ENCODE results near the gene RASGRF2.

Gene RASGRF2

DNA sequence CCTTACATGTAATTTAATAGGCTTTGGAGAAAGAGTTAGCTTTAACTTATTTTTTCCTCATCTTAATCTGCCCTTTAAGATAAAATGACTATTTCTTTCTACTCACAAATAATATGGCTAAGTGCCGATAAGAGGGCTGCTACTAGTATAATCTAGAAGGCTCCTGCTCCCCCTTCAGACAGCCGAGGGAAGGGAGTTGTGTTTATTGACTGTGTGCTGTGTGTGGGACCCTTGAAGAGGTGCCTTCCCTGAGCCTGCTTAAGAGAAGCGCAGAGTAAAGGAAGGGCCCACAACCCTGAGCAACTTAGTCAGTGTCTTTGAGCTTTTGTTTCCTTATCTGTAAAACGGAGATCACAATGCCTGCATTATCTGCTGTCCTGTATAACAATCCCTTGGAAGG, 244.9 kb downstream of the RASGRF2 start:
- no peak for DNase-seq (ENCODE audit: low read depth)

DNA sequence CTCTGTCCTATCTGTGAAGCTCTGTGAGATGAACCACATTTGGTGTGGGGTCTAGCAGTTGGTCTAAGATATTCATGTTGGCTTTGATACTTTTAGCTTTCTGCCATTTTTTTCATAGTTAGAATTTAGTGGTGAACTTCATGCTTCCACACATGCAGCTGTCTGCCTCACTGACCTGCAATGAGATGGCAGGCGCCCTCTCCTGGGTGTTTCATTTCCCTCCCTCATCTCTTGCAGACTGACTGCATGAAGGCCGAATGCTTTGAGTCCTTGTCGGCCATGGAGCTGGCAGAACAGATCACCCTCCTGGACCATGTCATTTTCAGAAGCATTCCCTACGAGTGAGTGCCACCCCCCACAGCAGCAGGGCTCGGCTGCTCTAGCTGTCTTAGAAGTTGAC, 246.8 kb downstream of the RASGRF2 start:
- peak; percentile 2 for DNase-seq (ENCODE audit: low read depth)

GRCh38 chr5:81208904-81209303, 248.7 kb downstream of the RASGRF2 start:
- DNase-seq (ENCODE audit: low read depth) = no peak

DNA sequence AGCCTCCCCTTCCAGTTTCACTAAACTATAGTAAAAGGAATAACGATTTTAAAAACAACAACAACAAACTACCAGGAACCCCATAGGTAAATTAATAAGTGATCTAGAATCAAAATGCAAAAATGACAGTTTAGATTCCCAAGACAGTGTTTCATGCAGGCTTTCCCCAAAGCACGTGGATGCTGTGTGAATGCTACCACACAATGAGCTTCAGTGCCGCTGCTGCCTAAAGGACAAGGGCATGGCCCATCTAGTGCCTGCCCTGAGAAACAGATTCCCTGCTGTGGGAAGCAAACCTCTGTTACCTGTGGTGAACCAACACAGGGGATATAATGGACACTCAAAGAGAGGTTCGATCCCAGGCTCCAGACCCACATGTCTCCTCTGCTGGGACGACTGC, 249.2 kb downstream of the RASGRF2 start:
- no peak for DNase-seq (ENCODE audit: low read depth)

DNA sequence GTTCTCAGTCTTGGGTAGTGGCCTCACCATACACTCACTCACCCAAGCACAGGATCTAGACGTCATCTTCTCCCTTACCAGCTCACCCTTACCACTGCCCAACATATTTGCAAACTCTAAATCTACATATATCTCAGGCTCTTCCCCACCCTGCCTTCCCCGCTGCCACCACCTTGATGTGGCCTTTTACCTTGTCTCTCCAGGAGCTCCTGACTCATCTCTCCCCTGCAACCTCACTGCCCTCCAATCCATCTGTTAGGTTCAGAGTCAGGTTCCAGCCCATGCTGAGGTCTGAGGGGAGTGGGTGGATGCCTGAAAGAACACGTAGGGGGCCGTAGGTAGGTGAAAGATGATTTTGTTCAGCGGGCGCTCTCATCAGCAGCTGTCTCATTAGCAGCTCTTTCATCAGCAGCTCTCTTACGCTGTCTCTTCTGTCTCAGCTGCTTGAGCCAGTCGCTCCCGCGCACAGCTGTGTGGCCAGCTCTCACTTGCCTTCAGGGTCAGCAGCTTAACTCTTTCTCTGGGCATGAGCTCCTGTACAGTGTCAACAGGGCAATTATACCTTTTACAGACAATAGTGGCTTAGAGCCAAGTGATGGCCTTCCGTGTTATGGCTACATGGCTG, 249.8 kb downstream of the RASGRF2 start:
- DNase-seq (ENCODE audit: low read depth) = no peak

GRCh38 chr5:81212211-81212751, 252.1 kb downstream of the RASGRF2 start:
- no peak for DNase-seq (ENCODE audit: low read depth)

- DNase-seq (ENCODE audit: low read depth) = no peak
These were observed 252.9 kb downstream of the RASGRF2 start for GRCh38 chr5:81213070-81213469.

GRCh38 chr5:81214848-81215247, 254.7 kb downstream of the RASGRF2 start:
- DNase-seq (ENCODE audit: low read depth) = no peak

DNA sequence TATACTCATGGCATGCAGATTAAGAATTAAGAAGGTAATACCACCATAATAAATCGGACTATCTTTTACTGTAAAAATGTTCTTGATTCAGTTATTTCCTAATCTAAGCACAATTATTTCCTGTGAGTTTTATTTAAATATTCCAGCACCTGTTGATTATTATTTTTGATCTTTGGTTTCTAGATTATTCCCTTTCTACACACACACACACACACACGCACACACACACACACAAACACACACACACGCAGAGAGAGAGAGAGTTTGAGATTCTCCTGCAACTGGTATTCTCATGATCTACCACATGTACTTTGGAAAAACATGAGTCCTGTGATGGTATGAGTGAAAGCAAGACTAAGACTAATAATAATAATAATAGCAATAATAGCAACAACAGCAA, 256.0 kb downstream of the RASGRF2 start:
- no peak for DNase-seq (ENCODE audit: low read depth)

DNA sequence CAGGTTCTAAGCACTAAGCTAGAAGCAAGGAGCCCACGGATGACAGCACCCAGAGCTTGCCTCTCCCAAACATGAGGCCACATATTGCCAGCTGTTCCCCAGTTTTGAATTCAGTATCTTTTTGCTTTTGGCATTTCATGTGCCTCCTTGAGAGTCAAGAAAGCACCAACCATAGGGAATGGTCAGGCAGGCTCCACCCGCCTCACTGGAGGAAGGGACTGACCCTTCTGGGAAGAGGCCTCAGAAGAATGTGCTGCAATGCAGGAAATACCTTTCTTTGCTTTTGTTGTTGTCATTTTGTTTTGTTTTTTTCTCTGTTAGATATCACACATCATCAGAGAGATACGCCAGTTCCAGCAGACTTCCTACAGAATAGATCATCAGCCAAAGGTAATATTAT, 259.2 kb downstream of the RASGRF2 start:
- DNase-seq (ENCODE audit: low read depth) = no peak

DNA sequence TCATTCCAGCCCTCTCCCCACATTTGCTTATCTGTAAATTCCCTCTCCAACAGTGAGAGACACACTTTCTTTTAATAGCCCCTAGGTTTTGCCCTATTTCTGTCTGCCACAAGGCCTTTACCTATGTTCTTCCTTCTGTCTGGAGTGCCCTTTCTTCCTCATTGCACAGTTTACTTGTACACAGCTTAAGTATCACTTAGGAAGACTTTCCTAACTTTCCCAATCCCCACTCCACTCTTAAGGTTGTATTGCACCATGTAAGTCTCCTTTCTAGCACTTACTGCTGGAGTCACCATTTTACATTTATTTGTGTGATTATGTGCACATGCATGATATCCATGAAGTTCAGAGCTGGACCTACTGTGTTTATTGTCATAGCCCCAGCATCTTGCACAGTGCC, 262.1 kb downstream of the RASGRF2 start:
- DNase-seq (ENCODE audit: low read depth) = no peak

- no peak for DNase-seq (ENCODE audit: low read depth)
These were observed 265.3 kb downstream of the RASGRF2 start for GRCh38 chr5:81225463-81225862.

DNA sequence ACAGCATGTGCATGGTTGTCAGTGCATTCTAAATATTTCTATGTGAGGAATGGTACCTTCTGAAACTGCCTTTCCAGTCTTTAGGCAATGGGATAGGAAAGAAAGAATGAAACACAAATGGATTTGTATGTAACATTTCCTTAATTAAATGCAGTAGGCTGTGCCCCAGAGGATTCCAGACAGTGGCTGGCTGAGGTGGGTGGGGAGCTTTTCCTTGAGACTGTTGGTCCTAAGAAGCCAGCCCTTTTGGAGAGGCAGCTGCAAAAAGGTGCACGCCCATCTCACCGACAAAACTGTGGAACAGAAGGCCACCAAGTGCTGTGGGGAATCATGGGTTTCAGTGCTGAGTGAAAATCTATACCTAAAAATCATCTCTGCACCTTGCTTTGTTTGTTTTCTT, 266.1 kb downstream of the RASGRF2 start:
- no peak for DNase-seq (ENCODE audit: low read depth)

DNA sequence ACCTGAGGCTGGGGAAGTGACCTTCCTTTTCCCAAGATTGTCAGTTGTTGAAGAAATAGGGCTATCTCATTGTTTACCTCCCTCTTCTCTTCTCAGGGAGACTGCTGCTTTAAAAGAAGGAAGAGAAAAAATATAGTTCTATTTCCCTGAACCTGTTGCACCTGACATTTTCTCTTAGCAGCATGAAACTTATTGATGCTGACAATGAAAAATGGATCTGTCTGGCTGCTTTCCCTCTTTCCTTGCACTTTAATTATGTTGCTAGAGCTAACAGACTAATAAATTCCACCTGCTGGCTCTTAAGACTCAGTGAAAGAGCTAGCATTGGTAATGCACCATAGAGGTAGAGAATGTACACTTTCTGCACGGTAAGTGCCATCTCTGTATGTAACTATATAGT, 266.8 kb downstream of the RASGRF2 start:
- no peak for DNase-seq (ENCODE audit: low read depth)

DNA sequence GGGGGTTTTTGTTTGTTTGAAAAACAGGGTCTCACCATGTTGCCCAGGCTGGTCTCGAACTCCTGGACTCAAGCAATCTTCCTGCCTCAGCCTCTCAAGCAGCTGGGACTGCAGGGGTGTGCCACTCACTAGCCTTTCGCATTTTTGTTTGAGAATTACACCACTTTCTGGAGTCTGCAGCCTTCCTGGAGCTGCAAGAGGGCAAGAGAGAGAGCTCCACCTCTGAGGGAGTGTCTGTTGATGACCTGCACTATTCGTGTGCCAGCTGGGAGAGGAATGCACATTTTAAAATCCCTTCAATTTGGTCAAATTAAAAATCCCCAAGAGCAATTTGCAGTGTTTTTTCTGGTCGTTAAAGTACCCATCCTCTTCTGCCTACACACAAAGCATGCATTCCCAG, 267.9 kb downstream of the RASGRF2 start:
- DNase-seq (ENCODE audit: low read depth) = no peak

GRCh38 chr5:81230416-81230815, 270.3 kb downstream of the RASGRF2 start:
- no peak for DNase-seq (ENCODE audit: low read depth)

DNA sequence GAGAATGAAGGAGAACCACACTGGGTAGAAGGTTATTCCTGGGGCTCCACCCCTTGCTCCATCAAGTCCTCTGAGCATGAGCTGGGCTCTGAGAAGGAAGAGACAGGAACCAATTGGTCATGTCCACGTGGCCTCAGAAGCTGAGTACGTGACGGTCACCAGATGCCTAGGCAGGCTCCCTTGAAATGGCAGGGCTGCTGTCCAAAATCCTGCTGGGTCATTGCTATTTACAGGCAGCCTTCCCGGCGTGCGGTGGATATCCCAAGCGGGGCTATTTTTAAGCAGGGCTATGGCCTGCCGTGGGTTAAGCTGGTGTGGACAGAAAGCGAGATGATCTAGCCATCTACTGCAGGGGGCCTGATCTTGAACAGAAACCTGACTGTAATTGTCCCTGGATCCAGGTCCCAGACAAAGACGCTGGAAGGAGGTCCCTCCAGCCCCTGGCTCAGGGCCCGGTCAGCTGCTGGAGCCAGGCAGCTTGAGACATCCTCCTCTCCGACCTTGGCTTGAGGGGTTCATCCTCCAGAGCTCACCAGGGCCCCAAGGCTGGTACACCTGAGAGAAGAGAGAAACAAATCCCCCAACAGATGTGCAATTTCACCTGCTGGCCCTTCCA, 272.4 kb downstream of the RASGRF2 start:
- peak; percentile 27 for DNase-seq (ENCODE audit: low read depth)

DNA sequence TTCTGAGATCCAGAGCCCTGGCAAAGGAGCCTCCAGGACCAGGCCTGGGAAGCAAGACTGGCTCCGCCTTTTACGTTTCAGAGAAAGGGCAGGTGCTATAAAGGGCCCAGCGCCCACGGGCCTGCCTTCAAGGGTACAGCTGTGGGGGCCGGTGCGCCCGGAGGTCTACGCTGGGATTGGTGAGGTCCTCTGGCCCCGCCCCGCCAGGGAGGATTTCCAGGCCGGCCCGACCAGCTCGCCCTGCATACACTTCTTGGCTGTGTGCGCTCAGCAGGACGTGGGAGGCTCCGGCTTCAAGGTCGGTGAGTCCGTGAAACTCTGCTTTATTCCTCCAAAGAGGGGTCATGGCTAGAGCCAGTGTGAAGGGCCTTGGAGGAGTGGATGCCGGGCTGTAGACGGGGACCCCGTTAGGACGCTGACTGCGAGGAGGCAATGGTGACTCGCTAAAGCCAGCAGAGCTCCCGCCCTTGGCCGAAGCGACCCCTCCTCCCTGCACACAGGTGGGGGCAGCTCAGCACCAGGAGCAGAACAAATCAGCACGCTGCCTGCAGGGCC, 273.0 kb downstream of the RASGRF2 start, which contains the start of gene CKMT2:
Gene CKMT2 (plus strand): TSS at position 243 of the 555 bp plus-strand sequence. CDS start 17,811 bp downstream, outside the sequence.
- no peak for DNase-seq (ENCODE audit: low read depth)

DNA sequence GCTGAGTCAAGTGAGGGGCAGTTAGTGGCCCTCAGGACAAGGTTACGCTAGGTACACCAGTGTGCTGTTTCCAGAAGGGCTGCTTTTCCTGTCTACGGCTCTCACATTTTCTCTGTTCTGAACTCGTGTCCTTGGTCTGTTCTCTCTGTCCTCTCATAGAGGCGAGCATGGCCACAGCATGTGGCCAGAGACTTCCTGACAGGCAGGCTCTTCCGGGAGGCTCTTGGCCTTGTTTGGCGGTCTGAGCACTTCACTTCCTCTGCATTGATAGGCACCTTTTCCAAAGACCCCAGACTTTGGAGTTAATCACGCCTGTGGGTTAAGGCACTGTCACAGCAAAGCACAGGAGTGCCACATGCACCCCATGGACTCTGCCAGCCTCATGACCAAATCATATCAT, 274.1 kb downstream of the RASGRF2 start:
- no peak for DNase-seq (ENCODE audit: low read depth)

- DNase-seq (ENCODE audit: low read depth) = no peak
These were observed 274.6 kb downstream of the RASGRF2 start for GRCh38 chr5:81234801-81235200.

- DNase-seq (ENCODE audit: low read depth) = no peak
These were observed 275.3 kb downstream of the RASGRF2 start for GRCh38 chr5:81235287-81236072.

DNA sequence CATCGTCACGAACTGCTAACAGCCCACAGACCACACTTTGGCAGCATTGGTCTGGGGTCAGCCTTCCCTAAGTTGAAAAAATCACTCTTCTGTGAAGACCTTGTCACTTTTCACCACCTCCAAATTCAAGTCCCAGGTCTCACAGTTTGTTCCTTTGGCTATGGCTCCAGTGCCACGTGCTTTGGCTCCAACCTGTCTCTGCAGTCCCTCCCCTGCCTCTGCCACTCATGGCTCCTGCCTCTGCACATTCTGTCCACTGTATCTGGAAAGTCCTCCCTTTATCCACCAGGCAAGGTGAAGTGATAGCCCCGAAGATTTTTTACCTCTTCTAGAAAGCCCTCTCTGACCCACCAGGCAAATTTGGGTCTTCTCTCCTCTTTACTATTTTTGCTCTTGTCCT, 278.3 kb downstream of the RASGRF2 start:
- no peak for DNase-seq (ENCODE audit: low read depth)

DNA sequence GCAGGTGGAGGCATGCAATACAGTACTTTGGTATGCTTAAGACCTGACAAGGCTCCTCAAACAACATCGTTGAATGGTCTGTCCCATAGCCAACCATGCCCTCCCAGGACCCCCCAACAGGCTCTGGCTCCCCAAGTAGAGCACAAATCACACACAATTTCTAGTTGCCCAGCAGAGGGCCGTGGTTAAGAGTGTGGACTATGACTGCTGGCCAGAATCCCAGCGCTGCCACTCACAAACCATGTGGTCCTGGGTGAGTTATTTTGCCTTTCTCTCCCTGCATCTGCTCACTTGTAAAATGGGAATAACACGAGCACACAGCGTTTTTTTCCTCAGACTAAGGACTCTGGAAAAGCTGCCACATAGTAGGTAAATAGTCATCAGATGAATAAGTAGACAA, 279.4 kb downstream of the RASGRF2 start:
- DNase-seq (ENCODE audit: low read depth) = no peak

Measured in stromal cell of bone marrow (primary cell).